Psoas muscle (tissue), 8 donors: ENCODE measurements around the gene TRNP1. TPM values are rescaled to one million over a fixed set of nuclear protein-coding genes. Genes with fewer than 3 reads are reported as not detected.

Source experiments
- ATAC-seq, 4 donors: fragments of 200-7000 bp; cut with Tn5 transposase; one replicate each; pipeline ENCODE4 v1.9.1; 2020; ENCODE audit warnings: moderate library complexity in 3 of 4, mild to moderate bottlenecking in 2 of 4
- DNase-seq, 2 donors: peaks; one replicate each; pipeline ENCODE4 v3.0.0-alpha.2; 2020
- H3K27ac ChIP-seq: fragments of 200-600 bp; one replicate; pipeline ENCODE4 v1.8.0; 2022
- H3K27me3 ChIP-seq, 3 donors: fragments of 200-600 bp in 1 of 3; one replicate each; pipeline versions ENCODE4 v1.6.1 to v1.8.0; 2013 to 2022; ENCODE audit warnings: low read length in 2 of 3, mild to moderate bottlenecking in 2 of 3, moderate library complexity in 1 of 3; ENCODE audit not compliant: insufficient read depth in 3 of 3
- H3K36me3 ChIP-seq, 2 donors: fragments of 200-600 bp in 1 of 2; one replicate each; pipeline versions ENCODE4 v1.6.1 to v1.8.0; 2013 to 2022; ENCODE audit warnings: low read depth in 1 of 2, mild to moderate bottlenecking in 1 of 2, moderate library complexity in 1 of 2; ENCODE audit not compliant: insufficient read depth in 1 of 2
- H3K4me1 ChIP-seq: fragments of 200-600 bp; one replicate; pipeline ENCODE4 v1.8.0; 2022
- H3K4me3 ChIP-seq: fragments of 200-600 bp; one replicate; pipeline ENCODE4 v1.8.0; 2022; ENCODE audit warnings: mild to moderate bottlenecking
- H3K9me3 ChIP-seq: fragments of 200-600 bp; one replicate; pipeline ENCODE4 v1.8.0; 2022
- CTCF ChIP-seq: fragments of 200-600 bp; IDR thresholded peaks from one replicate; pipeline ENCODE4 v1.8.0; 2022; ENCODE audit warnings: antibody characterized with exemption
- WGBS, 3 donors: extraction: QIAGEN DNeasy Blood & Tissue Kit; methylation state at CpG; one replicate each; pipeline versions ENCODE4 v1.1.6 to v1.1.7; 2013; 5-methylcytosine and 5-hydroxymethylcytosine counted together
- intact Hi-C, 2 donors: fragments of 100-400 bp; cut with DNase I; formaldehyde crosslinking; loops; one replicate each; pipeline versions ENCODE4 v1.11.0 to v1.14.2; 2022
- polyA plus RNA-seq, 3 donors: library from polyadenylated mRNA; stranded (reverse); fragments of 200-250 nt; gene quantifications; one replicate each; pipeline ENCODE4 v1.2.3, GENCODE V29; 2013
- total RNA-seq, 4 donors: library from RNA; stranded (reverse); fragmentation: NEBNext Ultra II Directional in 2 of 4; extraction: Animal tissue kit (Norgen Biotek cat#: 25700) in 2 of 4; gene quantifications; one replicate each; pipeline versions ENCODE4 v1.2.1 to v1.2.4, GENCODE V29; 2021 to 2023
- donor health status: healthy with polysubstance abuse.
- donor health status: DM: no; HTN: no; CAD: no; lungs with moderate emphysema.
- donor health status: Bipolar disorder and iron deficiency.
- donor health status: healthy.
- donor health status: DM: yes; HTN: yes; CAD: no.
- donor health status: DM: no; HTN: no; CAD: no.
- donor health status: DM: no; HTN: no; CAD: no.
- donor health status: DM: yes; HTN: yes; CAD: no.

The TRNP1 gene
- total and polyA plus RNA-seq, 7 donors = 0.84 to 3.8 (median 1.6) TPM

- no peaks in the 10 kb centered on the region for H3K27me3 ChIP-seq
- no peak for ATAC-seq
- peaks cover 7% of the 10 kb centered on the region for H3K4me1 ChIP-seq
- no peaks in the 10 kb centered on the region for H3K9me3 ChIP-seq
- no peak for TF ChIP-seq CTCF
- no peaks in the 10 kb centered on the region for H3K36me3 ChIP-seq
- DNase-seq = peak; percentile 37 to 64
- no peak overlapping the region for H3K27ac ChIP-seq
- 41 to 43% (median 42%) methylated on average over 13 of the region's 13 CpGs for WGBS, 3 donors
- H3K4me3 ChIP-seq = no peak overlapping the region
- intact Hi-C loops = no loop called here
Observed at GRCh38 chr1:27001570-27002360, 8.3 kb downstream of the TRNP1 start.

- TF ChIP-seq CTCF = no peak
- DNase-seq (no peak), ATAC-seq (no peak)
- intact Hi-C loops = no loop called here
- H3K4me1 ChIP-seq = peaks cover 5% of the 10 kb centered on the region
- H3K36me3 ChIP-seq = no peaks in the 10 kb centered on the region
- no peak overlapping the region for H3K27ac ChIP-seq
- H3K4me3 ChIP-seq = no peak overlapping the region
- H3K9me3 ChIP-seq = no peaks in the 10 kb centered on the region
- H3K27me3 ChIP-seq = no peaks in the 10 kb centered on the region
- 90 to 95% (median 94%) methylated on average over 7 of the region's 7 CpGs for WGBS, 3 donors
Observed at GRCh38 chr1:27003745-27004470, 10.4 kb downstream of the TRNP1 start.

GRCh38 chr1:27004471-27005165 lies 11.1 kb downstream of the TRNP1 start:
- no peaks in the 10 kb centered on the region for H3K9me3 ChIP-seq
- no peak for TF ChIP-seq CTCF
- H3K27me3 ChIP-seq = no peaks in the 10 kb centered on the region
- 71 to 76% (median 74%) methylated on average over 10 of the region's 10 CpGs for WGBS, 3 donors
- no peak for ATAC-seq
- H3K36me3 ChIP-seq = no peaks in the 10 kb centered on the region
- no peaks in the 10 kb centered on the region for H3K4me1 ChIP-seq
- no peak overlapping the region for H3K27ac ChIP-seq
- H3K4me3 ChIP-seq = no peak overlapping the region
- intact Hi-C loops = no loop called here
- DNase-seq = no peak

- H3K9me3 ChIP-seq = no peaks in the 10 kb centered on the region
- no peaks in the 10 kb centered on the region for H3K4me1 ChIP-seq
- DNase-seq (no peak), ATAC-seq (no peak)
- H3K27ac ChIP-seq = no peak overlapping the region
- no peak for TF ChIP-seq CTCF
- H3K27me3 ChIP-seq = no peaks in the 10 kb centered on the region
- WGBS, 3 donors = 91 to 100% (median 92%) methylated on average over 3 of the region's 3 CpGs
- H3K4me3 ChIP-seq = no peak overlapping the region
- intact Hi-C loops = no loop called here
- H3K36me3 ChIP-seq = no peaks in the 10 kb centered on the region
Observed at GRCh38 chr1:27005166-27005530, 11.7 kb downstream of the TRNP1 start.
